Gastrocnemius medialis (tissue), 4 donors: Measurements from ENCODE around the gene PAPSS1. TPM values are rescaled to one million over a fixed set of nuclear protein-coding genes. Genes with fewer than 3 reads are reported as not detected.

Experiments
- ATAC-seq, 2 donors: fragments of 150-250 bp; one replicate each; pipeline ENCODE4 v1.9.1; 2016
- DNase-seq, 2 donors: peaks; one replicate each; pipeline ENCODE4 v3.0.0-alpha.2; 2019
- H3K27ac ChIP-seq, 4 donors: fragments of 200-600 bp; sonication (generic); 1 replicate in 1 of 4; 2 replicates in 3 of 4; pipeline ENCODE4 v1.5.1; 2016 to 2018; ENCODE audit warnings: mild to moderate bottlenecking in 2 of 4, moderate library complexity in 1 of 4
- H3K27me3 ChIP-seq, 3 donors: fragments of 200-600 bp; sonication (generic) in 2 of 3; 1 replicate in 1 of 3; 2 replicates in 2 of 3; pipeline versions ENCODE4 v1.5.1 to v1.6.0; 2016 to 2019; ENCODE audit warnings: mild to moderate bottlenecking in 1 of 3, moderate library complexity in 1 of 3
- H3K36me3 ChIP-seq, 2 donors: fragments of 200-600 bp; sonication (generic) in 1 of 2; one replicate each; pipeline ENCODE4 v1.5.1; 2017 to 2018
- H3K4me1 ChIP-seq, 2 donors: fragments of 200-600 bp; sonication (generic) in 1 of 2; one replicate each; pipeline ENCODE4 v1.5.1; 2016 to 2017; ENCODE audit warnings: mild to moderate bottlenecking in 2 of 2
- H3K4me3 ChIP-seq, 4 donors: fragments of 200-600 bp; sonication (generic) in 3 of 4; 1 replicate in 1 of 4; 2 replicates in 3 of 4; pipeline ENCODE4 v1.5.1; 2016 to 2019; ENCODE audit warnings: mild to moderate bottlenecking in 2 of 4
- H3K9me3 ChIP-seq, 3 donors: fragments of 200-600 bp; sonication (generic) in 2 of 3; 1 replicate in 1 of 3; 2 replicates in 2 of 3; pipeline ENCODE4 v1.5.1; 2016 to 2019
- CTCF ChIP-seq, 5 experiments: fragments of 450-650 bp in 3 of 5; fragments of 200-600 bp in 2 of 5; sonication (generic) in 2 of 5; IDR thresholded peaks in 4 of 5; conservative IDR thresholded peaks in 1 of 5; 1 replicate in 4 of 5; 2 replicates in 1 of 5; pipeline ENCODE4 v1.5.1; 2016 to 2019; ENCODE audit warnings: antibody characterized with exemption in 5 of 5, mild to moderate bottlenecking in 3 of 5, moderate library complexity in 3 of 5
- POLR2A ChIP-seq, 2 donors: fragments of 450-650 bp; IDR thresholded peaks; one replicate each; pipeline ENCODE4 v1.6.1; 2017; ENCODE audit warnings: antibody characterized with exemption in 2 of 2, mild to moderate bottlenecking in 2 of 2, moderate library complexity in 2 of 2
- in situ Hi-C, 4 donors: fragments of 200-750 bp; cut with MboI; loops; one replicate each; pipeline versions ENCODE4 v1.15.0 to v1.8.0; 2017; ENCODE audit warnings: low sequenced_read_pairs in 4 of 4
- intact Hi-C: fragments of 100-400 bp; cut with DNase I; formaldehyde crosslinking; loops from one replicate; pipeline ENCODE4 v1.15.1; 2023; ENCODE audit warnings: low total_unique reads
- total RNA-seq, 4 donors: library from RNA; depleted of rRNA; stranded (reverse); fragments of >200 nt; gene quantifications; one replicate each; pipeline versions ENCODE4 v1.1.0 to v1.2.3, GENCODE V29; 2016

PAPSS1 gene
- total RNA-seq, 4 donors from 2014 or later = 3.7 to 7.0 (median 5.9) TPM

- DNase-seq (no peak), ATAC-seq (no peak)
- in situ Hi-C loops = no loop called here
- Histone ChIP-seq H3K9me3 (no peaks in the 10 kb centered on the region), H3K4me3 (no peak overlapping the region), H3K36me3 (no peaks in the 10 kb centered on the region), H3K27me3 (no peaks in the 10 kb centered on the region), H3K4me1 (no peaks in the 10 kb centered on the region), H3K27ac (no peak overlapping the region)
- TF ChIP-seq POLR2A (IDR thresholded peaks at IDR 0.05) (no peak), CTCF (IDR thresholded peaks at IDR 0.05 in 4 of 5, conservative IDR thresholded peaks at IDR 0.05 in 1 of 5) (no peak)
- intact Hi-C loops = no loop called here
Measured at GRCh38 chr4:107589269-107589668, 130.8 kb downstream of the PAPSS1 start.

DNA sequence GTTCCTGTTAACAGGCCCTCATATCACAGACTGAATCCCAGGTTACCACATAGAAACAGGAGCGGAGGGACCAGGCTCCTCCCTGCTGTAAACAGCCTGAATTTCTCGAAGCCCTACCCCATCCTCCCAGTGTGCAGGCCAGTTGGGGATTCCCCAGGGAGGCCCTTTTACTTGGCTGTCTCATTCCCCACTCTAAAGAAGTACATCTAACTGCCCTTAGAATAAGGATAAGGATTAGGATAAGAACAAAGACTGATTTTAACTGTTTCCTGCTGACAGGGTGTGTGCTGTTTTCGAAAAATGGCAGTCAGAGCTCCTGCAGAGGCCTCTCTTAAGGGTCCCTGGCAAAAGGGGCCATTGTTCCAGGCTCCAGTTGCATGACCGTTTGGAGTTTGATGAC, 133.7 kb downstream of the PAPSS1 start:
- ATAC-seq (no peak), DNase-seq (no peak)
- no peaks in the 10 kb centered on the region for H3K4me1 ChIP-seq
- in situ Hi-C loops (no loop called here), intact Hi-C loops (no loop called here)
- H3K4me3 ChIP-seq = no peak overlapping the region
- no peaks in the 10 kb centered on the region for H3K36me3 ChIP-seq
- no peaks in the 10 kb centered on the region for H3K9me3 ChIP-seq
- no peaks in the 10 kb centered on the region for H3K27me3 ChIP-seq
- TF ChIP-seq CTCF (IDR thresholded peaks at IDR 0.05 in 4 of 5, conservative IDR thresholded peaks at IDR 0.05 in 1 of 5) = no peak
- no peak for TF ChIP-seq POLR2A (IDR thresholded peaks at IDR 0.05)
- H3K27ac ChIP-seq = no peak overlapping the region

- no peaks in the 10 kb centered on the region for H3K27me3 ChIP-seq
- no peak overlapping the region for H3K4me3 ChIP-seq
- no peaks in the 10 kb centered on the region for H3K9me3 ChIP-seq
- no peaks in the 10 kb centered on the region for H3K36me3 ChIP-seq
- intact Hi-C loops = no loop called here
- H3K27ac ChIP-seq = no peak overlapping the region
- in situ Hi-C loops = no loop called here
- ATAC-seq (no peak), DNase-seq (no peak)
- no peaks in the 10 kb centered on the region for H3K4me1 ChIP-seq
- no peak for TF ChIP-seq POLR2A (IDR thresholded peaks at IDR 0.05)
- TF ChIP-seq CTCF (IDR thresholded peaks at IDR 0.05 in 4 of 5, conservative IDR thresholded peaks at IDR 0.05 in 1 of 5) = no peak
Measured at GRCh38 chr4:107579099-107579498, 140.9 kb downstream of the PAPSS1 start.

DNA sequence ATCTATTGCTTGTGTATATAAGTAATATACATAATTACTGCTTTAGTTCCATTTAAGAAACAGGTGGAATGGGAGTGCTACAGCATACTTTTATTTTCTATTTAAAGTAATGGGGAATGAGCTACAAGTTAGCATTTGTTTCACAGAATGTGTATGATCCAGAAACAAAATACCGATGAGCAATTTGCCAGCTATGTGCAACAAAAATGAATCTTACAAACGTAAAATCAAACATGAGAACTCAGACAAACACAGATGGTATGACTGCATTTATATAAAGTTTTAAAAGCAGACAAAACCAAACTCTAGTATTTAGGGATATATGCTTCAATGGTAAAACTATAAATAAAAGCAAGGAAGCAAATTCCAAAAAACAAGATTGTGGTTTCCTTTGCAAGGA, 141.7 kb downstream of the PAPSS1 start:
- no peak for TF ChIP-seq POLR2A (IDR thresholded peaks at IDR 0.05)
- no peak for TF ChIP-seq CTCF (IDR thresholded peaks at IDR 0.05 in 4 of 5, conservative IDR thresholded peaks at IDR 0.05 in 1 of 5)
- Histone ChIP-seq H3K27ac (no peak overlapping the region), H3K4me1 (no peaks in the 10 kb centered on the region), H3K27me3 (no peaks in the 10 kb centered on the region), H3K4me3 (no peak overlapping the region), H3K36me3 (no peaks in the 10 kb centered on the region), H3K9me3 (no peaks in the 10 kb centered on the region)
- ATAC-seq (no peak), DNase-seq (no peak)
- intact Hi-C loops = no loop called here
- in situ Hi-C loops = no loop called here

- DNase-seq (no peak), ATAC-seq (no peak)
- intact Hi-C loops = no loop called here
- no peak overlapping the region for H3K4me3 ChIP-seq
- in situ Hi-C loops = no loop called here
- TF ChIP-seq POLR2A (IDR thresholded peaks at IDR 0.05) (no peak), CTCF (IDR thresholded peaks at IDR 0.05 in 4 of 5, conservative IDR thresholded peaks at IDR 0.05 in 1 of 5) (no peak)
- no peaks in the 10 kb centered on the region for H3K9me3 ChIP-seq
- H3K27ac ChIP-seq = no peak overlapping the region
- no peaks in the 10 kb centered on the region for H3K4me1 ChIP-seq
- H3K27me3 ChIP-seq = no peaks in the 10 kb centered on the region
- H3K36me3 ChIP-seq = no peaks in the 10 kb centered on the region
Measured at GRCh38 chr4:107577743-107578142, 142.3 kb downstream of the PAPSS1 start.
